Endothelial cell (in vitro differentiated cells): ENCODE measurements around the gene GRIN1. TPM values are rescaled to one million over a fixed set of nuclear protein-coding genes. Genes with fewer than 3 reads are reported as not detected.

Experiments used
- DNase-seq: peaks from one replicate; pipeline ENCODE4 v3.0.0; 2021; ENCODE audit warnings: low spot score
- H3K27ac Mint-ChIP-seq: one replicate; pipeline ENCODE4 v1.8.0; 2021; ENCODE audit warnings: mixed read lengths, inconsistent platforms; ENCODE audit not compliant: unreplicated experiment
- H3K27me3 Mint-ChIP-seq: one replicate; pipeline ENCODE4 v1.8.0; 2021; ENCODE audit warnings: mild to moderate bottlenecking, moderate library complexity, mixed read lengths, inconsistent platforms; ENCODE audit not compliant: unreplicated experiment
- H3K36me3 Mint-ChIP-seq: one replicate; pipeline ENCODE4 v1.8.0; 2021; ENCODE audit warnings: mild to moderate bottlenecking, low read depth, mixed read lengths, inconsistent platforms; ENCODE audit not compliant: unreplicated experiment
- H3K4me1 Mint-ChIP-seq: one replicate; pipeline ENCODE4 v1.8.0; 2021; ENCODE audit warnings: mild to moderate bottlenecking, mixed read lengths, inconsistent platforms; ENCODE audit not compliant: unreplicated experiment
- H3K4me3 Mint-ChIP-seq: one replicate; pipeline ENCODE4 v1.8.0; 2021; ENCODE audit warnings: mild to moderate bottlenecking, mixed read lengths, inconsistent platforms; ENCODE audit not compliant: unreplicated experiment
- H3K9me3 Mint-ChIP-seq: one replicate; pipeline ENCODE4 v1.8.0; 2021; ENCODE audit warnings: mixed read lengths, inconsistent platforms; ENCODE audit not compliant: unreplicated experiment
- CTCF ChIP-seq: fragments of 200-600 bp; sonication (generic); IDR thresholded peaks from one replicate; pipeline ENCODE4 v1.5.0; 2021; ENCODE audit warnings: antibody characterized with exemption; ENCODE audit not compliant: unreplicated experiment
- total RNA-seq: library from RNA; stranded (reverse); fragmentation: NEBNext Ultra II Directional; extraction: Animal tissue kit (Norgen Biotek cat#: 25700); gene quantifications from one replicate; pipeline ENCODE4 v1.2.1, GENCODE V29; 2021; ENCODE audit not compliant: unreplicated experiment

The GRIN1 gene
- total RNA-seq, 1 donor from 2014 or later = not detected

GRCh38 chr9:137213160-137214060 lies 74.5 kb downstream of the GRIN1 start:
- Mint-ChIP-seq H3K36me3 (peaks cover 13% of the 10 kb centered on the region), H3K4me1 (peaks cover 6% of the 10 kb centered on the region), H3K9me3 (no peaks in the 10 kb centered on the region), H3K4me3 (peak overlapping the region; percentile 59), H3K27me3 (peaks cover 12% of the 10 kb centered on the region), H3K27ac (peak overlapping the region; percentile 48)
- no peak for DNase-seq
- no peak for TF ChIP-seq CTCF

GRCh38 chr9:137214620-137215019 lies 75.7 kb downstream of the GRIN1 start:
- Mint-ChIP-seq H3K36me3 (peaks cover 11% of the 10 kb centered on the region), H3K4me1 (peaks cover 6% of the 10 kb centered on the region), H3K27ac (no peak overlapping the region), H3K9me3 (no peaks in the 10 kb centered on the region), H3K4me3 (no peak overlapping the region), H3K27me3 (peaks cover 9% of the 10 kb centered on the region)
- DNase-seq = no peak
- TF ChIP-seq CTCF = no peak

- DNase-seq = no peak
- Mint-ChIP-seq H3K4me3 (no peak overlapping the region), H3K4me1 (peaks cover 6% of the 10 kb centered on the region), H3K27me3 (peaks cover 9% of the 10 kb centered on the region), H3K27ac (no peak overlapping the region), H3K36me3 (peaks cover 11% of the 10 kb centered on the region), H3K9me3 (no peaks in the 10 kb centered on the region)
- TF ChIP-seq CTCF = no peak
Measured at GRCh38 chr9:137215196-137215986, 76.4 kb downstream of the GRIN1 start.

GRCh38 chr9:137216188-137216965 lies 77.4 kb downstream of the GRIN1 start:
- peaks cover 6% of the 10 kb centered on the region for H3K36me3 Mint-ChIP-seq
- TF ChIP-seq CTCF = no peak

More at GRCh38 chr9:137216188-137216965, 77.4 kb downstream of the GRIN1 start:
- H3K4me1 Mint-ChIP-seq = peaks cover under 1% of the 10 kb centered on the region
- no peak for DNase-seq
- no peak overlapping the region for H3K27ac Mint-ChIP-seq
- H3K4me3 Mint-ChIP-seq = no peak overlapping the region
- peaks cover 8% of the 10 kb centered on the region for H3K27me3 Mint-ChIP-seq
- no peaks in the 10 kb centered on the region for H3K9me3 Mint-ChIP-seq
